Esophagus muscularis mucosa (tissue), 4 donors: Measurements from ENCODE around the gene TASL. TPM values are rescaled to one million over a fixed set of nuclear protein-coding genes. Genes with fewer than 3 reads are reported as not detected.

Experiments used
- DNase-seq: peaks from one replicate; pipeline ENCODE4 v3.0.0-alpha.2; 2017; ENCODE audit errors: extremely low spot score
- H3K27ac ChIP-seq, 4 donors: fragments of 200-600 bp; sonication (generic); replicated peaks in 1 of 4; 1 replicate in 3 of 4; 2 replicates in 1 of 4; pipeline ENCODE4 v1.5.1; 2016 to 2019; ENCODE audit warnings: mild to moderate bottlenecking in 1 of 4
- H3K27me3 ChIP-seq, 4 donors: fragments of 200-600 bp; sonication (generic); one replicate each; pipeline versions ENCODE4 v1.5.1 to v1.6.0; 2016 to 2019
- H3K36me3 ChIP-seq, 4 donors: fragments of 200-600 bp; sonication (generic); one replicate each; pipeline ENCODE4 v1.5.1; 2016 to 2019
- H3K4me1 ChIP-seq, 4 donors: fragments of 200-600 bp; sonication (generic); one replicate each; pipeline ENCODE4 v1.5.1; 2016 to 2019
- H3K4me3 ChIP-seq, 4 donors: fragments of 200-600 bp; sonication (generic); 1 replicate in 2 of 4; 2 replicates in 2 of 4; pipeline ENCODE4 v1.5.1; 2016 to 2019; ENCODE audit warnings: mild to moderate bottlenecking in 4 of 4, moderate library complexity in 1 of 4
- H3K9me3 ChIP-seq, 4 donors: fragments of 200-600 bp; sonication (generic); 1 replicate in 3 of 4; 2 replicates in 1 of 4; pipeline ENCODE4 v1.5.1; 2016 to 2019
- EP300 ChIP-seq: sonication (generic); formaldehyde crosslinking; IDR thresholded peaks from one replicate; pipeline ENCODE4 v1.6.1; 2017; ENCODE audit warnings: antibody characterized with exemption
- POLR2A ChIP-seq: fragments of 450-650 bp; IDR thresholded peaks from one replicate; pipeline ENCODE4 v1.6.1; 2017; ENCODE audit warnings: antibody characterized with exemption, moderate library complexity, mild to moderate bottlenecking, low read depth
- POLR2AphosphoS5 ChIP-seq, 2 donors: sonication (generic); formaldehyde crosslinking; IDR thresholded peaks; one replicate each; pipeline ENCODE4 v1.6.1; 2017; ENCODE audit warnings: antibody characterized with exemption in 2 of 2
- WGBS: methylation state at CpG from one replicate; pipeline ENCODE4 v1.1.5; 2018; 5-methylcytosine and 5-hydroxymethylcytosine counted together
- intact Hi-C: fragments of 100-400 bp; cut with DNase I; formaldehyde crosslinking; loops from one replicate; pipeline ENCODE4 v1.15.1; 2023
- total RNA-seq, 4 donors: library from RNA; depleted of rRNA; stranded (reverse); fragments of >200 nt; gene quantifications; one replicate each; pipeline versions ENCODE4 v1.1.0 to v1.2.1, GENCODE V29; 2016
- TF ChIP-seq, protein P1 (sequence below), 3 experiments: fragments of 200-600 bp in 2 of 3; fragments of 450-650 bp in 1 of 3; sonication (generic) in 2 of 3; IDR thresholded peaks; one replicate each; pipeline ENCODE4 v1.5.1; 2017 to 2019; ENCODE audit warnings: antibody characterized with exemption in 3 of 3, mild to moderate bottlenecking in 2 of 3, moderate library complexity in 1 of 3

The TASL gene
- total RNA-seq, 4 donors from 2014 or later = 0.13 to 0.75 (median 0.37) TPM

DNA sequence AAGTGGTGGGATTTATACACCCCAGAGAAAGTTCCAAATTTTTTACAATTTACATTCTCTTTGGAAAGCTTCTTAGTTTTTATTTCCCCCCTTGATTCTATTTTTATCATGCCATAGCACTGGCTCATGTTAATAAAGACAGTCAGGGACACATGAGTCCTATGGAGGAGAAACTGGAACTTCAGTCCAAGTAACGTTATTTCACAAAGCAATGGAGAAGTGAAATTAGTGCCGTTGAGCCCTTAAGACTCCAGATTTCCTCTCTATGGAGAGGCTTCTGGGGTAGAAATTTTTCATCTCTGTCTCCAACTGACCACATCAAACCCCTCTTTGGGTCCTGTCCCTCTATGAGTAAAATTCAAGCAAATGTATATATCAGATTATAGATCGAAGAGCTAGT is 12.8 kb upstream of the TASL start:
- WGBS = 60% methylated on average over 3 of the region's 3 CpGs
- intact Hi-C loops = no loop called here
- Histone ChIP-seq H3K4me3 (no peak overlapping the region), H3K27ac (no peak overlapping the region), H3K9me3 (no peaks in the 10 kb centered on the region), H3K27me3 (no peaks in the 10 kb centered on the region), H3K36me3 (no peaks in the 10 kb centered on the region), H3K4me1 (no peaks in the 10 kb centered on the region)
- no peak for DNase-seq
- TF ChIP-seq POLR2A (no peak), EP300 (no peak), POLR2AphosphoS5 (IDR thresholded peaks at IDR 0.05) (no peak)
- TF ChIP-seq, protein P1, sequence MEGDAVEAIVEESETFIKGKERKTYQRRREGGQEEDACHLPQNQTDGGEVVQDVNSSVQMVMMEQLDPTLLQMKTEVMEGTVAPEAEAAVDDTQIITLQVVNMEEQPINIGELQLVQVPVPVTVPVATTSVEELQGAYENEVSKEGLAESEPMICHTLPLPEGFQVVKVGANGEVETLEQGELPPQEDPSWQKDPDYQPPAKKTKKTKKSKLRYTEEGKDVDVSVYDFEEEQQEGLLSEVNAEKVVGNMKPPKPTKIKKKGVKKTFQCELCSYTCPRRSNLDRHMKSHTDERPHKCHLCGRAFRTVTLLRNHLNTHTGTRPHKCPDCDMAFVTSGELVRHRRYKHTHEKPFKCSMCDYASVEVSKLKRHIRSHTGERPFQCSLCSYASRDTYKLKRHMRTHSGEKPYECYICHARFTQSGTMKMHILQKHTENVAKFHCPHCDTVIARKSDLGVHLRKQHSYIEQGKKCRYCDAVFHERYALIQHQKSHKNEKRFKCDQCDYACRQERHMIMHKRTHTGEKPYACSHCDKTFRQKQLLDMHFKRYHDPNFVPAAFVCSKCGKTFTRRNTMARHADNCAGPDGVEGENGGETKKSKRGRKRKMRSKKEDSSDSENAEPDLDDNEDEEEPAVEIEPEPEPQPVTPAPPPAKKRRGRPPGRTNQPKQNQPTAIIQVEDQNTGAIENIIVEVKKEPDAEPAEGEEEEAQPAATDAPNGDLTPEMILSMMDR (IDR thresholded peaks at IDR 0.05) = no peak

DNA sequence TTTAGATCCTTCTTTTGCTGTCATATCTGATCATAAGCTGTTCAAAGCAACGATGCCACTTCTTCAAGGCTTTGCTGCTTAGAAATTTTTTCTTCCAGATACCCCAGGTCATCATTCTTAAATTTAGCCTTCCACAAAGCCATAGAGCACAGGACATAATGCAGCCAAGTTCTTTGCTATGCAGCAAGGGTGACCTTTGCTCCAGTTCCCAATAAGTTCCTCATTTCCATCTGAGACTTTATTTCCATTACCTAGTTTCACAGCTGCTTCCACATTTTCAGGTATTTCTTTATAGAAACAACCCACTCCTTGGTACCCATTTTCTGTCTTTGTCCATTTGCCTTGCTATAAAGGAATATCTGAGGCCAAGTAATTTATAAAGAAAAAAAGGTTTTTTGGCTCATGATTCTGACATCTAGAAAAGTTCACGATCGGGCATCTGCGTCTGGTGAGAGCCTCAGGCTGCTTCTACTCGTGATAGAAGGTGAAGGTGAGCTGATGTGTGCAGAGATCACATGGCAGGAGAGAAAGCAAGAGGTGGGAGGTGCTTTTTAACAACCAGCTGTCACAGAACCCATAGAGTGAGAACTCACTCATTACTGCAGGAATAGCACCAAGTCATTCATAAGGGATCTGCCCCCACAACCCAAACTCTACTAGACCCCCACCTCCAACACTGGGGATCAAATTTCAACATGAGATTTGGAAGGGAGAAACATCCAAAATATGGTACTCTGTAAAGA is 11.8 kb upstream of the TASL start:
- 68% methylated on average over 5 of the region's 5 CpGs for WGBS
- H3K4me1 ChIP-seq = no peaks in the 10 kb centered on the region
- no peaks in the 10 kb centered on the region for H3K9me3 ChIP-seq
- no peak overlapping the region for H3K27ac ChIP-seq
- TF ChIP-seq POLR2A (no peak), EP300 (no peak), POLR2AphosphoS5 (IDR thresholded peaks at IDR 0.05) (no peak)
- intact Hi-C loops = no loop called here
- H3K4me3 ChIP-seq = no peak overlapping the region
- DNase-seq = no peak
- H3K27me3 ChIP-seq = no peaks in the 10 kb centered on the region
- H3K36me3 ChIP-seq = no peaks in the 10 kb centered on the region

DNA sequence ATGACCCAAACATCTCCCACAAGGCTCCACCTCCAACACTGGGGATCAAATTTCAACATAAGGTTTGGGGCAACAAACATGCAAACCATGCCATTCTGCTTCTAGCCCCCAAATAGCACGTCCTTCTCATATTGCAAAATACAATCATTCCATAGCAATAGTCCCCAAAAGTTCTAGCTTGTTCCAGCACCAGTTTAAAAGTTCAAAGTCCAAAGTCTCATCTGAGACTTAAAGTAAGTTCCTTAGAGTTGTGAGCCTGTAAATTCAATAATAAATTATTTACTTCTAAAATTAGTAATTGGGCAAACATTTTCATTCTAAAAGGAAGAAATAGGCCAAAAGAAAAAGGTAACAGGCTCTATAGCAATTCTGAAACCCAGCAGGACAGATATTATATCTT is 8.9 kb upstream of the TASL start:
- DNase-seq = no peak
- Histone ChIP-seq H3K27me3 (no peaks in the 10 kb centered on the region), H3K9me3 (no peaks in the 10 kb centered on the region), H3K4me3 (no peak overlapping the region), H3K27ac (no peak overlapping the region), H3K36me3 (no peaks in the 10 kb centered on the region), H3K4me1 (no peaks in the 10 kb centered on the region)
- TF ChIP-seq, protein P1 (IDR thresholded peaks at IDR 0.05) = no peak
- TF ChIP-seq EP300 (no peak), POLR2AphosphoS5 (IDR thresholded peaks at IDR 0.05) (no peak)
- intact Hi-C loops = no loop called here
- WGBS = 60% methylated on average over 1 of the region's 1 CpG

DNA sequence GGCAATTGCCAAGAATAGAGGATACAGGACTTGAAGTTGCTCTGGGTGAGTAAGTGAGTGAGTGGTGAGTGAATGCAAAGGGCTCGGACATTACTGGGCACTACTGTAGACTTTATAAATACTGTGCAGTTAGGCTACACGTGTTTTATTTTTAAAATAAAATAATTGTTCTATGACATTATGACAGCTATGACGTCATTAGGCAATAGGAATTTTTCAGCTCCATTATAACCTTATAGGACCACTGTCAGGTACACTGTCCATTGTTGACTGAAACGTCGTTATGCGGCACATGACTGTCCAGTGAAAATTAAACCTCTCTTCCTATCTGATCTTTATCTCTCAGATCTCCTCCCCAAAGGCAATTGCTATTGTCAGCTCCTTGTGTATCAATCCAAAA is 5.1 kb upstream of the TASL start:
- Histone ChIP-seq H3K4me3 (no peak overlapping the region), H3K4me1 (no peaks in the 10 kb centered on the region), H3K36me3 (no peaks in the 10 kb centered on the region), H3K27me3 (no peaks in the 10 kb centered on the region), H3K9me3 (no peaks in the 10 kb centered on the region), H3K27ac (no peak overlapping the region)
- intact Hi-C loops = no loop called here
- TF ChIP-seq POLR2AphosphoS5 (IDR thresholded peaks at IDR 0.05) = no peak
- TF ChIP-seq, protein P1 (IDR thresholded peaks at IDR 0.05) = no peak
- TF ChIP-seq POLR2A = no peak
- no peak for TF ChIP-seq EP300
- 76% methylated on average over 6 of the region's 6 CpGs for WGBS
- no peak for DNase-seq

DNA sequence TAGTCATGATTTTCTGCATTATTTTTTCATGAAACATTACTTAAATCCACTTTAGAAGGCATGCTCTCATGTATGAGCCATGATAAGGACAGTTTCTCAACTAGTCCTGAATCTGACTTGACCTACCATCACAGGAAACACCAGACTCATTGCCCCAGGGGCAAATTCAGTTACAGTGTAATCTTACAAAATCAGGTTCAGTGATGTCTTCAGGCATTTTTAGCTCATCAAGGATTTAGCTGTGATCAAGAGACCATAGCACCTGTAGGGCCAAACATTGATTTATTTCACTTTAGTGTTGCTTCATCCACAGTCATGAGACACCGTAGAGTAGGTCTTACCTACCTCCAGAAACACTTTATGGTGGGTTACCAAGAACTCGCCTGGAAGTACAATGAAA is 3.1 kb upstream of the TASL start:
- 70% methylated on average over 2 of the region's 2 CpGs for WGBS
- no peak for TF ChIP-seq EP300
- TF ChIP-seq POLR2A = no peak
- TF ChIP-seq, protein P1 (IDR thresholded peaks at IDR 0.05) = no peak
- TF ChIP-seq POLR2AphosphoS5 (IDR thresholded peaks at IDR 0.05) = no peak
- no peak for DNase-seq
- H3K9me3 ChIP-seq = no peaks in the 10 kb centered on the region
- intact Hi-C loops = no loop called here
- no peaks in the 10 kb centered on the region for H3K27me3 ChIP-seq
- H3K27ac ChIP-seq = no peak overlapping the region
- H3K36me3 ChIP-seq = no peaks in the 10 kb centered on the region
- H3K4me3 ChIP-seq = no peak overlapping the region
- no peaks in the 10 kb centered on the region for H3K4me1 ChIP-seq
